Mammary epithelial cell (primary cell): ENCODE measurements around the gene LDLRAD4.

Experiments
- EZH2 ChIP-seq: IDR thresholded peaks from 2 replicates; pipeline ENCODE4 v1.6.1; 2012; ENCODE audit warnings: low read length, inconsistent platforms, borderline replicate concordance
- TF ChIP-seq, protein P1 (sequence below), 2 donors: IDR thresholded peaks in 1 of 2; conservative IDR thresholded peaks in 1 of 2; 2 replicates each; pipeline ENCODE4 v1.5.1; 2011 to 2012; ENCODE audit warnings: inconsistent platforms in 2 of 2, low read length in 2 of 2, mild to moderate bottlenecking in 2 of 2, control low read depth in 1 of 2, low read depth in 1 of 2; ENCODE audit not compliant: insufficient read depth in 1 of 2; ENCODE audit errors: extremely low read depth in 1 of 2

- TF ChIP-seq, protein P1, sequence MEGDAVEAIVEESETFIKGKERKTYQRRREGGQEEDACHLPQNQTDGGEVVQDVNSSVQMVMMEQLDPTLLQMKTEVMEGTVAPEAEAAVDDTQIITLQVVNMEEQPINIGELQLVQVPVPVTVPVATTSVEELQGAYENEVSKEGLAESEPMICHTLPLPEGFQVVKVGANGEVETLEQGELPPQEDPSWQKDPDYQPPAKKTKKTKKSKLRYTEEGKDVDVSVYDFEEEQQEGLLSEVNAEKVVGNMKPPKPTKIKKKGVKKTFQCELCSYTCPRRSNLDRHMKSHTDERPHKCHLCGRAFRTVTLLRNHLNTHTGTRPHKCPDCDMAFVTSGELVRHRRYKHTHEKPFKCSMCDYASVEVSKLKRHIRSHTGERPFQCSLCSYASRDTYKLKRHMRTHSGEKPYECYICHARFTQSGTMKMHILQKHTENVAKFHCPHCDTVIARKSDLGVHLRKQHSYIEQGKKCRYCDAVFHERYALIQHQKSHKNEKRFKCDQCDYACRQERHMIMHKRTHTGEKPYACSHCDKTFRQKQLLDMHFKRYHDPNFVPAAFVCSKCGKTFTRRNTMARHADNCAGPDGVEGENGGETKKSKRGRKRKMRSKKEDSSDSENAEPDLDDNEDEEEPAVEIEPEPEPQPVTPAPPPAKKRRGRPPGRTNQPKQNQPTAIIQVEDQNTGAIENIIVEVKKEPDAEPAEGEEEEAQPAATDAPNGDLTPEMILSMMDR (conservative IDR thresholded peaks at IDR 0.05 in 1 of 2, IDR thresholded peaks at IDR 0.05 in 1 of 2; ENCODE audit: extremely low read depth in 1 of 2, insufficient read depth in 1 of 2, low read depth in 1 of 2, low read length in 2 of 2) = no peak
- no peak for TF ChIP-seq EZH2
Measured at GRCh38 chr18:13386891-13387801, 168.6 kb downstream of the LDLRAD4 start.
